A549 (cell line): ENCODE data around the gene TSR2. TPM values are rescaled to one million over a fixed set of nuclear protein-coding genes. Genes with fewer than 3 reads are reported as not detected.

Source experiments
- ATAC-seq, 2 experiments: fragments of 200-7000 bp in 1 of 2; fragments of >200 bp in 1 of 2; cut with Nextera tagmentation in 1 of 2; cut with Tn5 transposase in 1 of 2; 3 replicates each; pipeline versions ENCODE4 v1.8.0 to v1.9.1; 2018 to 2020; ENCODE audit warnings: mild to moderate bottlenecking in 1 of 2, moderate library complexity in 1 of 2
- CTCF ChIA-PET: fragments of 300-600 bp; sonication (Branson Sonifier 250); formaldehyde crosslinking; extraction: SDS; loops from one replicate; lab custom pipeline; 2021; ENCODE audit warnings: antibody characterized with exemption, inconsistent platforms; lab: Yijun Ruan, JAX
- POLR2A ChIA-PET: fragments of 350-600 bp; formaldehyde crosslinking; extraction: SDS; loops from one replicate; lab custom pipeline; 2021; ENCODE audit warnings: antibody characterized with exemption, inconsistent platforms; lab: Yijun Ruan, JAX
- DNase-seq, 2 experiments: peaks; one replicate each; pipeline versions ENCODE4 v3.0.0 to v3.0.0-alpha.2; 2011 to 2016; ENCODE audit warnings: low read depth in 1 of 2, low spot score in 1 of 2
- FAIRE-seq: peaks from 2 replicates; lab custom pipeline; 2011; peaks lifted over from hg19 to GRCh38; lab: Jason Lieb, UNC
- H3K27ac ChIP-seq, 2 experiments: fragments of >200 bp; sonication (Bioruptor Twin); formaldehyde crosslinking; 3 replicates each; pipeline ENCODE4 v1.5.1; 2016 to 2017
- H3K4me1 ChIP-seq: fragments of >200 bp; sonication (Bioruptor Twin); formaldehyde crosslinking; 3 replicates; pipeline ENCODE4 v1.6.1; 2016
- H3K4me2 ChIP-seq: fragments of >200 bp; sonication (Bioruptor Twin); formaldehyde crosslinking; 3 replicates; pipeline ENCODE4 v1.6.1; 2016
- H3K4me3 ChIP-seq: fragments of >200 bp; sonication (Bioruptor Twin); formaldehyde crosslinking; 3 replicates; pipeline ENCODE4 v1.5.1; 2016
- H3K9me3 ChIP-seq: fragments of >200 bp; sonication (Bioruptor Twin); formaldehyde crosslinking; 3 replicates; pipeline ENCODE4 v1.6.1; 2016
- BHLHE40 ChIP-seq: IDR thresholded peaks from 2 replicates; pipeline ENCODE4 v1.6.1; 2012; ENCODE audit warnings: low read depth, low read length, inconsistent platforms
- CBX2 ChIP-seq: fragments of 200-600 bp; sonication (generic); IDR thresholded peaks from 2 replicates; pipeline ENCODE4 v1.6.1; 2016; ENCODE audit warnings: low read depth, mild to moderate bottlenecking, borderline replicate concordance
- CHD2 ChIP-seq: fragments of 150-350 bp; IDR thresholded peaks from 2 replicates; pipeline ENCODE4 v1.6.1; 2014; ENCODE audit warnings: low read length; ENCODE audit not compliant: partially characterized antibody
- CTCF ChIP-seq: fragments of >200 bp; sonication (Bioruptor Twin); formaldehyde crosslinking; IDR thresholded peaks from 3 replicates; pipeline ENCODE4 v1.5.1; 2016
- EHF ChIP-seq: fragments of 250-450 bp; sonication (Bioruptor Pico); IDR thresholded peaks from 2 replicates; pipeline ENCODE4 v1.5.0; 2020; ENCODE audit warnings: mild to moderate bottlenecking
- EP300 ChIP-seq, 2 experiments: fragments of >200 bp; sonication (Bioruptor Twin); formaldehyde crosslinking; IDR thresholded peaks; 2 replicates in 1 of 2; 3 replicates in 1 of 2; pipeline ENCODE4 v1.6.1; 2016 to 2017
- ESRRA ChIP-seq: fragments of 150-350 bp; IDR thresholded peaks from 2 replicates; pipeline ENCODE4 v1.6.1; 2014; ENCODE audit warnings: mild to moderate bottlenecking, low read length, borderline replicate concordance
- FOXS1 ChIP-seq: fragments of 250-450 bp; sonication (Bioruptor Pico); IDR thresholded peaks from 2 replicates; pipeline ENCODE4 v1.5.0; 2020; ENCODE audit warnings: mild to moderate bottlenecking, moderate library complexity
- GATA3 ChIP-seq: IDR thresholded peaks from 2 replicates; pipeline ENCODE4 v1.6.1; 2012; ENCODE audit warnings: borderline replicate concordance
- JUN ChIP-seq, 2 experiments: fragments of >200 bp; sonication (Bioruptor Twin); formaldehyde crosslinking; IDR thresholded peaks; 2 replicates in 1 of 2; 3 replicates in 1 of 2; pipeline ENCODE4 v1.6.1; 2016 to 2017
- KDM5A ChIP-seq: fragments of 200-600 bp; sonication (generic); IDR thresholded peaks from 2 replicates; pipeline ENCODE4 v1.6.1; 2016; ENCODE audit warnings: antibody characterized with exemption, mild to moderate bottlenecking
- MAX ChIP-seq: IDR thresholded peaks from 2 replicates; pipeline ENCODE4 v1.6.1; 2012
- PHF8 ChIP-seq: fragments of 200-600 bp; sonication (generic); IDR thresholded peaks from 2 replicates; pipeline ENCODE4 v1.6.1; 2016; ENCODE audit warnings: low read depth, mild to moderate bottlenecking, antibody characterized with exemption, moderate library complexity, borderline replicate concordance
- POLR2A ChIP-seq: IDR thresholded peaks from 2 replicates; pipeline ENCODE4 v1.6.1; 2012; ENCODE audit warnings: mild to moderate bottlenecking, low read length
- RFX5 ChIP-seq: fragments of 450-650 bp; IDR thresholded peaks from 2 replicates; pipeline ENCODE4 v1.7.1; 2014; ENCODE audit warnings: antibody characterized with exemption, mild to moderate bottlenecking, moderate library complexity
- RNF2 ChIP-seq: fragments of 200-600 bp; sonication (generic); IDR thresholded peaks from 2 replicates; pipeline ENCODE4 v1.6.1; 2016; ENCODE audit warnings: low read depth, mild to moderate bottlenecking, antibody characterized with exemption, moderate library complexity, borderline replicate concordance
- SREBF2 ChIP-seq: fragments of 450-650 bp; IDR thresholded peaks from 2 replicates; pipeline ENCODE4 v1.6.1; 2014; ENCODE audit warnings: mild to moderate bottlenecking, moderate library complexity
- TFCP2L1 ChIP-seq: fragments of 250-450 bp; sonication (Bioruptor Pico); IDR thresholded peaks from 2 replicates; pipeline ENCODE4 v1.5.0; 2021; ENCODE audit warnings: mild to moderate bottlenecking
- TP53 ChIP-seq: fragments of 250-450 bp; sonication (Bioruptor Pico); IDR thresholded peaks from 2 replicates; pipeline ENCODE4 v1.5.0; 2021; ENCODE audit warnings: mild to moderate bottlenecking, moderate library complexity
- USF2 ChIP-seq: fragments of 450-650 bp; IDR thresholded peaks from 2 replicates; pipeline ENCODE4 v1.6.1; 2014; ENCODE audit warnings: antibody characterized with exemption
- ZFP36 ChIP-seq: fragments of 450-650 bp; IDR thresholded peaks from 2 replicates; pipeline ENCODE4 v1.6.1; 2014; ENCODE audit warnings: borderline replicate concordance; ENCODE audit not compliant: partially characterized antibody
- ZNF302 ChIP-seq: fragments of 250-450 bp; sonication (Bioruptor Pico); IDR thresholded peaks from 2 replicates; pipeline ENCODE4 v1.9.0; 2021; ENCODE audit warnings: inconsistent platforms, mild to moderate bottlenecking, moderate library complexity
- WGBS: methylation state at CpG from one replicate; pipeline ENCODE4 v1.1.6; 2017; ENCODE audit errors: missing lambda C conversion rate; 5-methylcytosine and 5-hydroxymethylcytosine counted together
- polyA plus RNA-seq, 4 experiments: library from polyadenylated mRNA; depleted of rRNA in 3 of 4; stranded (reverse); fragments of >200 nt; fragmentation: RNase III in 1 of 4; extraction: RNeasy Plus Mini Kit Qiagen cat#74134 plus additional on column Dnase treatment in 1 of 4; gene quantifications; 2 replicates in 3 of 4; 3 replicates in 1 of 4; pipeline ENCODE4 v1.2.3, GENCODE V29; 2011 to 2017
- TF ChIP-seq, protein P1 (sequence below): fragments of >200 bp; sonication (Bioruptor Twin); formaldehyde crosslinking; IDR thresholded peaks from 2 replicates; pipeline ENCODE4 v1.6.1; 2016
- TF ChIP-seq, protein P2 (sequence below): fragments of 250-450 bp; sonication (Bioruptor Pico); IDR thresholded peaks from 2 replicates; pipeline ENCODE4 v1.5.0; 2020; ENCODE audit warnings: low read depth, mild to moderate bottlenecking, moderate library complexity

TSR2 gene
- polyA plus RNA-seq, 2 of the 4 experiments (the other 2 are of a cell fraction) = 26.9 to 60.4 TPM

GRCh38 chrX:54442790-54443189, 2.6 kb downstream of the TSR2 start:
- Histone ChIP-seq H3K4me3 (no peak overlapping the region), H3K4me1 (0 out of 3 replicates have a peak, but pooled peaks cover 10% of the 10 kb centered on the region), H3K4me2 (no peak overlapping the region), H3K27ac (no peak overlapping the region), H3K9me3 (no peaks in the 10 kb centered on the region)
- DNase-seq (no peak), FAIRE-seq (no peak), ATAC-seq (no peak)
- POLR2A ChIA-PET = no interaction called here
- CTCF ChIA-PET = interaction anchor here (1.9 kb wide), 1 partner anchor 197 kb away, joined by 4 read pairs; no protein-coding TSS in a partner anchor
- TF ChIP-seq PHF8 (no peak), GATA3 (no peak), TP53 (CRISPR knock-in tag) (no peak), EP300 (IDR thresholded peaks at IDR 0.05) (no peak), EHF (CRISPR knock-in tag) (no peak), FOXS1 (CRISPR knock-in tag) (no peak)
- TF ChIP-seq, protein P1, sequence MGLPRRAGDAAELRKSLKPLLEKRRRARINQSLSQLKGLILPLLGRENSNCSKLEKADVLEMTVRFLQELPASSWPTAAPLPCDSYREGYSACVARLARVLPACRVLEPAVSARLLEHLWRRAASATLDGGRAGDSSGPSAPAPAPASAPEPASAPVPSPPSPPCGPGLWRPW = no peak

GRCh38 chrX:54444752-54445151, 4.5 kb downstream of the TSR2 start:
- ATAC-seq = no peak
- TF ChIP-seq USF2 (no peak), CHD2 (no peak), TFCP2L1 (CRISPR knock-in tag) (no peak), RNF2 (no peak), RFX5 (no peak), EHF (CRISPR knock-in tag) (no peak), JUN (IDR thresholded peaks at IDR 0.05) (no peak)
- TF ChIP-seq, protein P2, sequence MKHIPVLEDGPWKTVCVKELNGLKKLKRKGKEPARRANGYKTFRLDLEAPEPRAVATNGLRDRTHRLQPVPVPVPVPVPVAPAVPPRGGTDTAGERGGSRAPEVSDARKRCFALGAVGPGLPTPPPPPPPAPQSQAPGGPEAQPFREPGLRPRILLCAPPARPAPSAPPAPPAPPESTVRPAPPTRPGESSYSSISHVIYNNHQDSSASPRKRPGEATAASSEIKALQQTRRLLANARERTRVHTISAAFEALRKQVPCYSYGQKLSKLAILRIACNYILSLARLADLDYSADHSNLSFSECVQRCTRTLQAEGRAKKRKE (CRISPR knock-in tag) = no peak
- no peaks in the 10 kb centered on the region for H3K9me3 ChIP-seq
- no peak overlapping the region for H3K27ac ChIP-seq
- H3K4me1 ChIP-seq = 0 out of 3 replicates have a peak, but pooled peaks cover 10% of the 10 kb centered on the region
- 96% methylated on average over 4 of the region's 6 CpGs for WGBS
- H3K4me2 ChIP-seq = no peak overlapping the region
- DNase-seq = no peak
- ChIA-PET POLR2A (no interaction called here), CTCF (no interaction called here)
- FAIRE-seq = no peak
- H3K4me3 ChIP-seq = no peak overlapping the region

GRCh38 chrX:54446084-54446483, 5.9 kb downstream of the TSR2 start:
- no peaks in the 10 kb centered on the region for H3K9me3 ChIP-seq
- CTCF ChIA-PET = interaction anchor here (0.7 kb wide), 1 partner anchor 198 kb away, joined by 4 read pairs; no protein-coding TSS in a partner anchor
- 0 out of 3 replicates have a peak, but pooled peaks cover 10% of the 10 kb centered on the region for H3K4me1 ChIP-seq
- POLR2A ChIA-PET = no interaction called here
- no peak overlapping the region for H3K27ac ChIP-seq
- no peak for DNase-seq
- no peak overlapping the region for H3K4me2 ChIP-seq
- no peak for FAIRE-seq
- no peak; a peak in 1 of 6 replicates for ATAC-seq
- TF ChIP-seq MAX (no peak), CTCF (no peak), POLR2A (no peak), CBX2 (no peak), KDM5A (no peak), BHLHE40 (no peak), ZNF302 (no peak), EP300 (IDR thresholded peaks at IDR 0.05) (no peak), ESRRA (no peak), ZFP36 (no peak), SREBF2 (no peak), RFX5 (no peak), RNF2 (no peak), JUN (IDR thresholded peaks at IDR 0.05) (no peak)
- WGBS = 89% methylated on average over 9 of the region's 17 CpGs
- no peak overlapping the region for H3K4me3 ChIP-seq
